Measurements from ENCODE around the gene NID2. TPM values are rescaled to one million over a fixed set of nuclear protein-coding genes. Genes with fewer than 3 reads are reported as not detected.

NID2 gene
- total and polyA plus RNA-seq, 2 experiments from 2014 or later, result 52.8 to 65.7 TPM

DNA sequence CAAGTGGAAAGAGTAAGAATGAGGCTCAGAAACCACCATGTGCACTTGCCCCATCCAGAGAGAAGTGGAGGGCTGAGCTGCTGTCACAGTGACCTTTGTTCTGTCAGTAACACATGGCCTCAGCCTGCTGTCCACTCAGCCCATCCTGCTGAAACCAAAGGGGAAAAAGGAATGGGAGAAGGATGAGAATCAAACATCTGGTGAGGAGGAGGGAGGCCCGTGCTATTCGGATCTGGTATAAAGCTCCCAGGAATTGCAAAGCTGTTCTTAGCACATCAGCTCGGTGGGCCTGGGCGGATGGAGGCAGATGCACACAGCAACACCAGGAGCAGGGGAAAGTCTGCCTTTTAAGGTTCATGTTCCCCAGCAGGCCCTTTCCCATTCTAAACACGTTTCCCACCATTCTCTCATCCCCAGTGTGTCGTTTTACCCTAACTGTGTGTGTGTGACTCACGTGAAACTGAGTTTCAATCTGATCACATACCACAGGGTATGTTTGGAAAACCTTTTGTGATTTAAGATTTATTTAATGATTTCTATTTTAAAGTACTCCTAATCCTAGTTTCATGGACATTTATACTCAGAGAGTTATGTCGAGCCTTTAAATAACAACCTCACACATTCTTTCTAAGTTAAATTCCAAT, 42.7 kb downstream of the NID2 start:
- WGBS (ENCODE audit: low lambda C conversion rate, missing lambda C conversion rate), result 63% methylated on average over 8 of the region's 8 CpGs
- no peaks in the 10 kb centered on the region for H3K9me3 ChIP-seq (ENCODE audit: low read depth)
- no peak overlapping the region for H3K27ac ChIP-seq
- no peaks in the 10 kb centered on the region for H3K36me3 ChIP-seq (replicated peaks; ENCODE audit: insufficient read depth, low read depth)
- H3K4me3 ChIP-seq, result no peak overlapping the region
- no peak overlapping the region for H3K4me2 ChIP-seq
- H3K27me3 ChIP-seq, result no peaks in the 10 kb centered on the region
- no peaks in the 10 kb centered on the region for H4K20me1 ChIP-seq (ENCODE audit: insufficient read depth, poor library complexity, severe bottlenecking)
- no peaks in the 10 kb centered on the region for H3K4me1 ChIP-seq (ENCODE audit: insufficient read depth)
- no peak for DNase-seq (ENCODE audit: low spot score)
- H2AFZ ChIP-seq, result no peak overlapping the region
- H3K9me2 ChIP-seq (replicated peaks; ENCODE audit: insufficient read depth), result no peaks in the 10 kb centered on the region
- no peaks in the 10 kb centered on the region for H3K79me2 ChIP-seq
- TF ChIP-seq EZH2 (IDR thresholded peaks at IDR 0.05; ENCODE audit: borderline replicate concordance), result no peak
- TF ChIP-seq, protein P1, sequence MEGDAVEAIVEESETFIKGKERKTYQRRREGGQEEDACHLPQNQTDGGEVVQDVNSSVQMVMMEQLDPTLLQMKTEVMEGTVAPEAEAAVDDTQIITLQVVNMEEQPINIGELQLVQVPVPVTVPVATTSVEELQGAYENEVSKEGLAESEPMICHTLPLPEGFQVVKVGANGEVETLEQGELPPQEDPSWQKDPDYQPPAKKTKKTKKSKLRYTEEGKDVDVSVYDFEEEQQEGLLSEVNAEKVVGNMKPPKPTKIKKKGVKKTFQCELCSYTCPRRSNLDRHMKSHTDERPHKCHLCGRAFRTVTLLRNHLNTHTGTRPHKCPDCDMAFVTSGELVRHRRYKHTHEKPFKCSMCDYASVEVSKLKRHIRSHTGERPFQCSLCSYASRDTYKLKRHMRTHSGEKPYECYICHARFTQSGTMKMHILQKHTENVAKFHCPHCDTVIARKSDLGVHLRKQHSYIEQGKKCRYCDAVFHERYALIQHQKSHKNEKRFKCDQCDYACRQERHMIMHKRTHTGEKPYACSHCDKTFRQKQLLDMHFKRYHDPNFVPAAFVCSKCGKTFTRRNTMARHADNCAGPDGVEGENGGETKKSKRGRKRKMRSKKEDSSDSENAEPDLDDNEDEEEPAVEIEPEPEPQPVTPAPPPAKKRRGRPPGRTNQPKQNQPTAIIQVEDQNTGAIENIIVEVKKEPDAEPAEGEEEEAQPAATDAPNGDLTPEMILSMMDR (IDR thresholded peaks at IDR 0.05; ENCODE audit: poor library complexity), result no peak

DNA sequence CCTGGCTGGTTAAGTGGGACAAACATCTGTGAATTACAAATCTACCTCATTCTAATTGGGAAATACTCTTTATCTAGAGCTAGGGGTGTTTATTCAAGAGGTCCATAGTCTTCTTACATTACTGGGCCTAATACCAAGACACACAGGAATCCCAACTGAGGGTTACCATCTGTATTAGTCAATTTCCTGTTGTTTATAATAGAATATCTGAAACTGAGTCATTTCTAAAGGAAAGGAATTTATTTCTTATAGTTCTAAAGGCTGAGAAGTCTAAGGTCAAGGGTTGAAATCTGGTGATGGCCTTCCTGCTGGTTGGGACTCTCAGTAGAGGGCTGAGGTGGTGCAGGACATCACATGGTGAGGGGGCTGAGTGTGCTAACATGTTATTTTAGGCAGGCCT, 43.5 kb downstream of the NID2 start:
- Histone ChIP-seq H3K9me3 (ENCODE audit: low read depth) (no peaks in the 10 kb centered on the region), H3K4me3 (no peak overlapping the region), H4K20me1 (ENCODE audit: insufficient read depth, poor library complexity, severe bottlenecking) (no peaks in the 10 kb centered on the region), H3K4me1 (ENCODE audit: insufficient read depth) (no peaks in the 10 kb centered on the region), H3K27me3 (no peaks in the 10 kb centered on the region), H3K27ac (no peak overlapping the region), H3K79me2 (no peaks in the 10 kb centered on the region), H3K4me2 (no peak overlapping the region), H2AFZ (no peak overlapping the region), H3K9me2 (replicated peaks; ENCODE audit: insufficient read depth) (no peaks in the 10 kb centered on the region), H3K36me3 (replicated peaks; ENCODE audit: insufficient read depth, low read depth) (no peaks in the 10 kb centered on the region)
- TF ChIP-seq EZH2phosphoT487 (IDR thresholded peaks at IDR 0.05; ENCODE audit: low read depth, severe bottlenecking, unreplicated experiment) (no peak), EZH2 (IDR thresholded peaks at IDR 0.05; ENCODE audit: borderline replicate concordance) (no peak)
- TF ChIP-seq, protein P1 (IDR thresholded peaks at IDR 0.05; ENCODE audit: poor library complexity), result no peak
- DNase-seq (ENCODE audit: low spot score), result no peak

DNA sequence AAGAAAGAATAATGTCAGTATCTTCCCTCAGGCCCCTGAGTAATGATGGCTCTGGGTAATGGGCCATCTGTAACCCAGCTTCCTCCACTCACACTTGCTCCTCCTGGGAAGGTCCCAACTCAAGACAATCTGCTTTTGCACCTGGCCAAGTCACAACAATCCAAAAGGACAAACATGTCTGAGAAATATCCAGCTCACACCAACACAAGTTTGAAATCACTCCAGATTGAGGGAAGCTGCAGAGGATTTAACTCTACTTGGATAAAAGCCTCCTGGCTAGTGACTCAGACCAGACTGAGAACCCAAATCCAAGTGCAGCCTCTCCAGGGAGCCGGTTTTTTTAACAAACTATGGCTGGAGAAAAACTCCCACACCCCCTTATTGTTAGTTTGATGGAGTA, 45.3 kb downstream of the NID2 start:
- TF ChIP-seq EZH2phosphoT487 (IDR thresholded peaks at IDR 0.05; ENCODE audit: low read depth, severe bottlenecking, unreplicated experiment), result no peak

DNA sequence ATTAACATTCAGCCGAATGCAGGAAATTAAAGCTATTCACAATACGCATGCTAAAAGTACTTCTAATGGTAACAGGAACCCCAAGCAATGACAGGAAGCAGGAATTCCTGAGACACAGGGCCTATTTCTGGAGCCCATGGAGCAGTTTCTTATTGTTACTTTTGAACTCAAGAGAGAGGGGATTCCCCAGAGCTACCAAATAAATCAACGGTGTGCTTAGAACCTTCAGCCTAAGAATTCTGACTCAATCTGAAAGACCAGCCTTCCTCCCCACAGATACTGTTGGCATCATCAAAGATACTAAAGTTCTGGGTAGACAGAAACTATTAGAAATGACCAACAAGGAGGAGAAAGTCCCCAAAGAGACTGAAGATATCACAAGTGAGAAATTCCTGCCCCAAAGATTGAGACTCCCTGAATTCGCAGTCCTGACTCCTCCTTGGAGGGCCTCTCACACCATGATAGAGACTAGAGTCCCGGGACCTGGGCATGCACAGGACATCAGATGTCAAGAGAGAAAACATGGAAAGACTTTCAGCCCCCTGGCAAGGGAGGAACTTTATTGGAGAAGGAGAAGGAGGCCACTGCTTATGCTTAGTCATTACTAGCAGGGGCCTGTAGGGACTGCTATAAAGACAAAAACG, 46.8 kb downstream of the NID2 start:
- no peak overlapping the region for H3K4me3 ChIP-seq
- H3K4me2 ChIP-seq, result no peak overlapping the region
- H4K20me1 ChIP-seq (ENCODE audit: insufficient read depth, poor library complexity, severe bottlenecking), result no peaks in the 10 kb centered on the region
- peaks cover 6% of the 10 kb centered on the region for H3K4me1 ChIP-seq (ENCODE audit: insufficient read depth)
- no peaks in the 10 kb centered on the region for H3K9me3 ChIP-seq (ENCODE audit: low read depth)
- no peaks in the 10 kb centered on the region for H3K36me3 ChIP-seq (replicated peaks; ENCODE audit: insufficient read depth, low read depth)
- WGBS (ENCODE audit: low lambda C conversion rate, missing lambda C conversion rate), result 81% methylated on average over 6 of the region's 6 CpGs
- no peak overlapping the region for H3K27ac ChIP-seq
- H3K9me2 ChIP-seq (replicated peaks; ENCODE audit: insufficient read depth), result no peaks in the 10 kb centered on the region
- no peaks in the 10 kb centered on the region for H3K79me2 ChIP-seq
- H3K27me3 ChIP-seq, result no peaks in the 10 kb centered on the region
- TF ChIP-seq EZH2phosphoT487 (IDR thresholded peaks at IDR 0.05; ENCODE audit: low read depth, severe bottlenecking, unreplicated experiment) (no peak), EZH2 (IDR thresholded peaks at IDR 0.05; ENCODE audit: borderline replicate concordance) (no peak)
- TF ChIP-seq, protein P1 (IDR thresholded peaks at IDR 0.05; ENCODE audit: poor library complexity), result no peak
- DNase-seq (ENCODE audit: low spot score), result no peak
- no peak overlapping the region for H2AFZ ChIP-seq

More for the DNA sequence above, 45.3 kb downstream of the NID2 start:
- H3K9me2 ChIP-seq (replicated peaks; ENCODE audit: insufficient read depth), result no peaks in the 10 kb centered on the region
- no peaks in the 10 kb centered on the region for H3K27me3 ChIP-seq
- no peaks in the 10 kb centered on the region for H3K36me3 ChIP-seq (replicated peaks; ENCODE audit: insufficient read depth, low read depth)
- H2AFZ ChIP-seq, result no peak overlapping the region
- H3K4me2 ChIP-seq, result no peak overlapping the region
- no peak for DNase-seq (ENCODE audit: low spot score)
- H3K9me3 ChIP-seq (ENCODE audit: low read depth), result no peaks in the 10 kb centered on the region
- no peaks in the 10 kb centered on the region for H4K20me1 ChIP-seq (ENCODE audit: insufficient read depth, poor library complexity, severe bottlenecking)
- no peaks in the 10 kb centered on the region for H3K79me2 ChIP-seq
- H3K27ac ChIP-seq, result no peak overlapping the region
- H3K4me1 ChIP-seq (ENCODE audit: insufficient read depth), result peaks cover 6% of the 10 kb centered on the region
- 79% methylated on average over 1 of the region's 1 CpG for WGBS (ENCODE audit: low lambda C conversion rate, missing lambda C conversion rate)
- no peak overlapping the region for H3K4me3 ChIP-seq
